ENCODE data around the gene PTPRCAP.

Gene PTPRCAP

GRCh38 chr11:67395555-67396258 lies 41.8 kb downstream of the PTPRCAP start:
- no peak for DNase-seq

- DNase-seq: no peak
Measured at GRCh38 chr11:67393990-67394389, 43.5 kb downstream of the PTPRCAP start.

- DNase-seq: no peak
Measured at GRCh38 chr11:67393437-67393836, 44.0 kb downstream of the PTPRCAP start.

GRCh38 chr11:67392183-67392715 lies 45.2 kb downstream of the PTPRCAP start:
- DNase-seq: no peak

- peak; percentile 91 to 95 for DNase-seq
Measured at GRCh38 chr11:67391304-67392182, 45.9 kb downstream of the PTPRCAP start, which contains the start of gene RAD9A. Gene RAD9A, plus strand, starts transcription at chr11:67391986. Its CDS starts 59 bp downstream, at chr11:67392045.

GRCh38 chr11:67390947-67391303 lies 46.6 kb downstream of the PTPRCAP start:
- no peak for DNase-seq

- DNase-seq: peak; percentile 23 to 25
Measured at GRCh38 chr11:67389477-67389876, 48.0 kb downstream of the PTPRCAP start.

GRCh38 chr11:67387518-67387917 lies 50.0 kb downstream of the PTPRCAP start:
- DNase-seq: no peak

GRCh38 chr11:67387069-67387468 lies 50.4 kb downstream of the PTPRCAP start:
- no peak for DNase-seq
